Calu3 (cell line): Measurements from ENCODE around the gene CD2AP. TPM values are rescaled to one million over a fixed set of nuclear protein-coding genes. Genes with fewer than 3 reads are reported as not detected.
A peak's percentile ranks its signal among the peaks of the same experiment; 100 is the strongest.

ENCODE experiments used
- BruUV-seq: library from RNA; stranded (reverse); fragments of 400-500 nt; replicated peaks from 2 replicates; lab custom pipeline; 2021; lab: Mats Ljungman, UMichigan
- CTCF ChIA-PET: fragments of 300-600 bp; sonication (Branson Sonifier 250); formaldehyde crosslinking; loops from one replicate; lab custom pipeline; 2022; ENCODE audit warnings: antibody characterized with exemption; lab: Charles Lee
- DNase-seq: peaks from one replicate; pipeline ENCODE4 v3.0.0; 2022
- H3K27ac Mint-ChIP-seq: one replicate; pipeline ENCODE4 v1.8.0; 2022; ENCODE audit warnings: mixed read lengths; ENCODE audit not compliant: unreplicated experiment
- H3K27me3 Mint-ChIP-seq: one replicate; pipeline ENCODE4 v1.8.0; 2022; ENCODE audit warnings: mixed read lengths; ENCODE audit not compliant: unreplicated experiment
- H3K36me3 Mint-ChIP-seq: one replicate; pipeline ENCODE4 v1.8.0; 2022; ENCODE audit warnings: mild to moderate bottlenecking, moderate library complexity, mixed read lengths; ENCODE audit not compliant: insufficient read depth, unreplicated experiment
- H3K4me1 Mint-ChIP-seq: one replicate; pipeline ENCODE4 v1.8.0; 2022; ENCODE audit warnings: mild to moderate bottlenecking, low read depth, mixed read lengths; ENCODE audit not compliant: unreplicated experiment
- H3K4me3 Mint-ChIP-seq: one replicate; pipeline ENCODE4 v1.8.0; 2022; ENCODE audit warnings: mild to moderate bottlenecking, low read depth, moderate library complexity, mixed read lengths; ENCODE audit not compliant: unreplicated experiment
- H3K9me3 Mint-ChIP-seq: one replicate; pipeline ENCODE4 v1.8.0; 2022; ENCODE audit warnings: low read depth, mixed read lengths; ENCODE audit not compliant: unreplicated experiment
- intact Hi-C: fragments of 100-400 bp; cut with micrococcal nuclease; formaldehyde crosslinking; loops from one replicate; pipeline ENCODE4 v1.10.0; 2022; ENCODE audit not compliant: unreplicated experiment
- total RNA-seq: library from RNA; stranded (reverse); gene quantifications from 2 replicates; pipeline ENCODE4 v1.2.3, GENCODE V29; 2022
- TF ChIP-seq, protein P1 (sequence below): fragments of 200-600 bp; IDR thresholded peaks from one replicate; pipeline ENCODE4 v1.8.0; 2022; ENCODE audit warnings: antibody characterized with exemption; ENCODE audit not compliant: unreplicated experiment

Gene CD2AP
- total RNA-seq, 1 experiment from 2014 or later = 105 TPM

GRCh38 chr6:47520282-47520681, 42.7 kb downstream of the CD2AP start:
- H3K27me3 Mint-ChIP-seq = no peaks in the 10 kb centered on the region
- CTCF ChIA-PET = interaction anchor here (0.6 kb wide), 1 partner anchor 391 kb away, joined by 3 read pairs; no protein-coding TSS in a partner anchor
- no peak overlapping the region for H3K4me3 Mint-ChIP-seq
- BruUV-seq = no TSS peak
- H3K4me1 Mint-ChIP-seq = peaks cover 37% of the 10 kb centered on the region
- TF ChIP-seq, protein P1, sequence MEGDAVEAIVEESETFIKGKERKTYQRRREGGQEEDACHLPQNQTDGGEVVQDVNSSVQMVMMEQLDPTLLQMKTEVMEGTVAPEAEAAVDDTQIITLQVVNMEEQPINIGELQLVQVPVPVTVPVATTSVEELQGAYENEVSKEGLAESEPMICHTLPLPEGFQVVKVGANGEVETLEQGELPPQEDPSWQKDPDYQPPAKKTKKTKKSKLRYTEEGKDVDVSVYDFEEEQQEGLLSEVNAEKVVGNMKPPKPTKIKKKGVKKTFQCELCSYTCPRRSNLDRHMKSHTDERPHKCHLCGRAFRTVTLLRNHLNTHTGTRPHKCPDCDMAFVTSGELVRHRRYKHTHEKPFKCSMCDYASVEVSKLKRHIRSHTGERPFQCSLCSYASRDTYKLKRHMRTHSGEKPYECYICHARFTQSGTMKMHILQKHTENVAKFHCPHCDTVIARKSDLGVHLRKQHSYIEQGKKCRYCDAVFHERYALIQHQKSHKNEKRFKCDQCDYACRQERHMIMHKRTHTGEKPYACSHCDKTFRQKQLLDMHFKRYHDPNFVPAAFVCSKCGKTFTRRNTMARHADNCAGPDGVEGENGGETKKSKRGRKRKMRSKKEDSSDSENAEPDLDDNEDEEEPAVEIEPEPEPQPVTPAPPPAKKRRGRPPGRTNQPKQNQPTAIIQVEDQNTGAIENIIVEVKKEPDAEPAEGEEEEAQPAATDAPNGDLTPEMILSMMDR = no peak
- peaks cover 17% of the 10 kb centered on the region for H3K36me3 Mint-ChIP-seq
- H3K9me3 Mint-ChIP-seq = no peaks in the 10 kb centered on the region
- DNase-seq = no peak
- intact Hi-C loops = no loop called here
- H3K27ac Mint-ChIP-seq = peak overlapping the region; percentile 13

DNA sequence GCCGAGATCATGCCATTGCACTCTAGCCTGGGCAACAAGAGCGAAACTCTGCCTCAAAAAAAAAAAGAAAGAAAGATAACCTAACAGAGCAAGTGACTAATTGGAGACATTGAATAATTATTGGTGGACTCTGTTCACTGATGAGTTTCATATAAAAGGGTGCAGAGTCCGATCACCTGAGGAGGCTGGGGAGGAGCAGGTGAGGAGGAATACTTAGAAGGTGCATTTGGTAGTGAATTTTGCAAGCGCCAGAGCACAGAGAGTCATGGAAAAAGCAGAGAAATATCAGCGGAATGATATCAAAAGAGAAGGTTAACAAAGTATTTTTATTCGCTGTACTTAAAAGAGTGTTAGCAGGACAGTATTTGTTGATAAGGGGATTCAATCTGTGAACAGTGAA, 44.4 kb downstream of the CD2AP start:
- peak overlapping the region; percentile 8 for H3K27ac Mint-ChIP-seq
- H3K4me1 Mint-ChIP-seq = peaks cover 50% of the 10 kb centered on the region
- DNase-seq = no peak
- no TSS peak for BruUV-seq
- peaks cover 14% of the 10 kb centered on the region for H3K36me3 Mint-ChIP-seq
- intact Hi-C loops = no loop called here
- H3K4me3 Mint-ChIP-seq = no peak overlapping the region
- TF ChIP-seq, protein P1 = no peak
- CTCF ChIA-PET = no interaction called here
- H3K9me3 Mint-ChIP-seq = no peaks in the 10 kb centered on the region
- no peaks in the 10 kb centered on the region for H3K27me3 Mint-ChIP-seq

DNA sequence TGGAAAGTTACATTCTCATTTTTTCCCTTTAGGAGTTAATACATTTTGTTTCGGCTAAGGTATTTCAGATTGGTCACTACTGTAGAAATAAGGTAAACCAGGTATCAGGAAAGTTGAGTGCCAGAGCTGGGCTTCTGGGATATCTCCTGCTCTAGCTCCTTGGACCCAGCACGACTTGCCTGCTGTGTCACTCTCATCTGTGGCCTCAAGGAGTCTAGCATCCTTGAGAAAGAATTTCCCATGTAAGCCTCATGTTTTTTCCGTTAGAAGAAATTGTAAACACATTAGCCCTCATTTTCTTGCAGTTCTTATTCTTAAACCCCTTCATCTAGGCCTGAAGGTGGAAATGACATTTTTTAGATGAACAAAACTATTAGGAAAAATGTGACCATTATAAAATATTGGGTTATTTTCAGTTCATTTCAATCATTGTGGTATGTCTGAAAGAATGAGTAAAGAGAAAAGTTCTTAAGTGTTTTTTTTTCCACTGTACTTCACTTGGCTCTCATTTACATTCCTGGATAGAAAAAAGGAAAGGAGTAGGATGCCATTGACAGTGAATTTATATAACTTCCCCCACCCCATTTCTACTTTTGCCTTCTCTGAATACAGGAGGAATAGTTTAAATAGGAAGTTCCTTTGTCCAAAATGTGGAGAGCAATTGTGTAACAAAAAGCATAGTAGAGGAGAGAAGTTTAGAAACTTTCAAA, 46.7 kb downstream of the CD2AP start:
- no peaks in the 10 kb centered on the region for H3K9me3 Mint-ChIP-seq
- peaks cover 57% of the 10 kb centered on the region for H3K4me1 Mint-ChIP-seq
- H3K27ac Mint-ChIP-seq = no peak overlapping the region
- TF ChIP-seq, protein P1 = no peak
- CTCF ChIA-PET = no interaction called here
- H3K36me3 Mint-ChIP-seq = peaks cover 17% of the 10 kb centered on the region
- no peak overlapping the region for H3K4me3 Mint-ChIP-seq
- no TSS peak for BruUV-seq
- intact Hi-C loops = no loop called here
- H3K27me3 Mint-ChIP-seq = no peaks in the 10 kb centered on the region
- no peak for DNase-seq

DNA sequence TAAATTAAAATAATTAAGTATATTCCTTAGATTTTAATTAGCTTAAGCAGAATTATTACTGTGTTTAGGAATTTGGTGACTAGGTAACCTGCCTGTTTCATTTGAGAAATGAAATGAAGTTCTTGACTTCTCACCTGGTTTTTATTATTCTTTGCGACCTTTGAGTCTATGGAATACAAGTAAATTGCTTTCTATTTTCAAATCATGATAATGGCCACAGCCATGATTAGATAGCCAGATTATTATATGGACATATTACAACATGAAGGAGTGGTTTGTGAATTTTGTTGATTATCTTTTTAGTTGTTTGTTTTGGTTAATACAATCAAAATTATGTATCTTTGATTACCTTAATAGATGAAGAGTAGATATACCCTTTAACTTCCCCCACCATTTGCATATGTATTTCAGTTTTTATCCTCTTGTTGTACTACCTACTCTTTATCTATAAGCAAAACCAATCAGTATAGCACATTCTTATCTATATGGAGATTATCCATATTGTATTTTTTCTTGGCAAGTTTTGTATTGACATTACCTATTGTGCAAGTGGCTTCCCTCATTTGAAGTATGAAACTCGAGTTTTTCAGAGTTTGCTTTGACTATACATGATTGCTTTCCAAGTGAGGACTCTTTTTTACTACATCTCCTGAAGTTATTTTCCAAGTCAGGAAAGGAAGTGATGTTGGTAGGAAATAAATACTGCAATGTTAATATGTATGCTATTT, 47.9 kb downstream of the CD2AP start:
- BruUV-seq = no TSS peak

More for the DNA sequence above, 47.9 kb downstream of the CD2AP start:
- CTCF ChIA-PET = interaction anchor here (0.6 kb wide), 1 partner anchor 12 kb away, joined by 4 read pairs; no protein-coding TSS in a partner anchor
- intact Hi-C loops = loop anchor here (5.0 kb wide), 1 partner anchor 33 kb away; no protein-coding TSS in a partner anchor
- Mint-ChIP-seq H3K4me3 (no peak overlapping the region), H3K27me3 (no peaks in the 10 kb centered on the region), H3K36me3 (peaks cover 17% of the 10 kb centered on the region), H3K9me3 (no peaks in the 10 kb centered on the region), H3K4me1 (peaks cover 53% of the 10 kb centered on the region), H3K27ac (no peak overlapping the region)
- no peak for DNase-seq
- TF ChIP-seq, protein P1 = no peak
